ENCODE measurements around the gene TCP11. TPM values are rescaled to one million over a fixed set of nuclear protein-coding genes. Genes with fewer than 3 reads are reported as not detected.

TCP11 gene
- total and polyA plus RNA-seq, 2 experiments from 2014 or later: 0.27 to 0.54 TPM

- Histone ChIP-seq H3K27ac (no peak overlapping the region), H3K4me3 (no peak overlapping the region), H3K9me3 (ENCODE audit: low read depth) (no peaks in the 10 kb centered on the region), H3K27me3 (peaks cover 5% of the 10 kb centered on the region), H3K36me3 (no peaks in the 10 kb centered on the region), H3K4me1 (ENCODE audit: low read depth) (peaks cover 4% of the 10 kb centered on the region)
- no peak for DNase-seq (ENCODE audit: low read depth in 1 of 2, low spot score in 1 of 2)
- no peak for TF ChIP-seq CTCF (IDR thresholded peaks at IDR 0.05; ENCODE audit: low read depth, low read length)
These were observed 13.1 kb upstream of the TCP11 start for GRCh38 chr6:35154262-35154661.

- TF ChIP-seq CTCF (IDR thresholded peaks at IDR 0.05; ENCODE audit: low read depth, low read length): no peak
- H3K4me3 ChIP-seq: no peak overlapping the region
- H3K9me3 ChIP-seq (ENCODE audit: low read depth): no peaks in the 10 kb centered on the region
- H3K27ac ChIP-seq: no peak overlapping the region
- no peaks in the 10 kb centered on the region for H3K36me3 ChIP-seq
- peaks cover 21% of the 10 kb centered on the region for H3K4me1 ChIP-seq (ENCODE audit: low read depth)
- DNase-seq (ENCODE audit: low read depth in 1 of 2, low spot score in 1 of 2): no peak
- peaks cover 5% of the 10 kb centered on the region for H3K27me3 ChIP-seq
These were observed 11.0 kb upstream of the TCP11 start for GRCh38 chr6:35152067-35152707.

- DNase-seq (ENCODE audit: low read depth in 1 of 2, low spot score in 1 of 2): no peak
- Histone ChIP-seq H3K4me3 (no peak overlapping the region), H3K27ac (no peak overlapping the region), H3K9me3 (ENCODE audit: low read depth) (no peaks in the 10 kb centered on the region), H3K27me3 (peaks cover 5% of the 10 kb centered on the region), H3K4me1 (ENCODE audit: low read depth) (peaks cover 28% of the 10 kb centered on the region), H3K36me3 (no peaks in the 10 kb centered on the region)
- no peak for TF ChIP-seq CTCF (IDR thresholded peaks at IDR 0.05; ENCODE audit: low read depth, low read length)
These were observed 10.3 kb upstream of the TCP11 start for GRCh38 chr6:35151466-35151865.

GRCh38 chr6:35149891-35150566, 8.9 kb upstream of the TCP11 start:
- Histone ChIP-seq H3K27ac (peak overlapping the region; percentile 3), H3K27me3 (peaks cover 5% of the 10 kb centered on the region), H3K4me1 (ENCODE audit: low read depth) (peaks cover 32% of the 10 kb centered on the region), H3K36me3 (no peaks in the 10 kb centered on the region), H3K9me3 (ENCODE audit: low read depth) (no peaks in the 10 kb centered on the region), H3K4me3 (no peak overlapping the region)
- TF ChIP-seq CTCF (IDR thresholded peaks at IDR 0.05; ENCODE audit: low read depth, low read length): no peak
- peak in 1 of 2 donors; percentile 47 for DNase-seq (ENCODE audit: low read depth in 1 of 2, low spot score in 1 of 2)

GRCh38 chr6:35148167-35148741, 7.1 kb upstream of the TCP11 start:
- H3K27me3 ChIP-seq: no peaks in the 10 kb centered on the region
- H3K36me3 ChIP-seq: no peaks in the 10 kb centered on the region
- H3K9me3 ChIP-seq (ENCODE audit: low read depth): no peaks in the 10 kb centered on the region
- peak; percentile 46 to 82 for DNase-seq (ENCODE audit: low read depth in 1 of 2, low spot score in 1 of 2)
- no peak for TF ChIP-seq CTCF (IDR thresholded peaks at IDR 0.05; ENCODE audit: low read depth, low read length)
- no peak overlapping the region for H3K4me3 ChIP-seq
- peak overlapping the region; percentile 74 for H3K27ac ChIP-seq
- peaks cover 32% of the 10 kb centered on the region for H3K4me1 ChIP-seq (ENCODE audit: low read depth)

Data from cardiac muscle cell (in vitro differentiated cells and primary cell).